ENCODE measurements around the gene LRRC46. TPM values are rescaled to one million over a fixed set of nuclear protein-coding genes. Genes with fewer than 3 reads are reported as not detected.

Gene LRRC46
- total and polyA plus RNA-seq, 2 of the 13 experiments (the other 11 are each of a cell fraction or from before 2014, with no cell fraction given): 0.09 TPM

- TF ChIP-seq, protein P1, sequence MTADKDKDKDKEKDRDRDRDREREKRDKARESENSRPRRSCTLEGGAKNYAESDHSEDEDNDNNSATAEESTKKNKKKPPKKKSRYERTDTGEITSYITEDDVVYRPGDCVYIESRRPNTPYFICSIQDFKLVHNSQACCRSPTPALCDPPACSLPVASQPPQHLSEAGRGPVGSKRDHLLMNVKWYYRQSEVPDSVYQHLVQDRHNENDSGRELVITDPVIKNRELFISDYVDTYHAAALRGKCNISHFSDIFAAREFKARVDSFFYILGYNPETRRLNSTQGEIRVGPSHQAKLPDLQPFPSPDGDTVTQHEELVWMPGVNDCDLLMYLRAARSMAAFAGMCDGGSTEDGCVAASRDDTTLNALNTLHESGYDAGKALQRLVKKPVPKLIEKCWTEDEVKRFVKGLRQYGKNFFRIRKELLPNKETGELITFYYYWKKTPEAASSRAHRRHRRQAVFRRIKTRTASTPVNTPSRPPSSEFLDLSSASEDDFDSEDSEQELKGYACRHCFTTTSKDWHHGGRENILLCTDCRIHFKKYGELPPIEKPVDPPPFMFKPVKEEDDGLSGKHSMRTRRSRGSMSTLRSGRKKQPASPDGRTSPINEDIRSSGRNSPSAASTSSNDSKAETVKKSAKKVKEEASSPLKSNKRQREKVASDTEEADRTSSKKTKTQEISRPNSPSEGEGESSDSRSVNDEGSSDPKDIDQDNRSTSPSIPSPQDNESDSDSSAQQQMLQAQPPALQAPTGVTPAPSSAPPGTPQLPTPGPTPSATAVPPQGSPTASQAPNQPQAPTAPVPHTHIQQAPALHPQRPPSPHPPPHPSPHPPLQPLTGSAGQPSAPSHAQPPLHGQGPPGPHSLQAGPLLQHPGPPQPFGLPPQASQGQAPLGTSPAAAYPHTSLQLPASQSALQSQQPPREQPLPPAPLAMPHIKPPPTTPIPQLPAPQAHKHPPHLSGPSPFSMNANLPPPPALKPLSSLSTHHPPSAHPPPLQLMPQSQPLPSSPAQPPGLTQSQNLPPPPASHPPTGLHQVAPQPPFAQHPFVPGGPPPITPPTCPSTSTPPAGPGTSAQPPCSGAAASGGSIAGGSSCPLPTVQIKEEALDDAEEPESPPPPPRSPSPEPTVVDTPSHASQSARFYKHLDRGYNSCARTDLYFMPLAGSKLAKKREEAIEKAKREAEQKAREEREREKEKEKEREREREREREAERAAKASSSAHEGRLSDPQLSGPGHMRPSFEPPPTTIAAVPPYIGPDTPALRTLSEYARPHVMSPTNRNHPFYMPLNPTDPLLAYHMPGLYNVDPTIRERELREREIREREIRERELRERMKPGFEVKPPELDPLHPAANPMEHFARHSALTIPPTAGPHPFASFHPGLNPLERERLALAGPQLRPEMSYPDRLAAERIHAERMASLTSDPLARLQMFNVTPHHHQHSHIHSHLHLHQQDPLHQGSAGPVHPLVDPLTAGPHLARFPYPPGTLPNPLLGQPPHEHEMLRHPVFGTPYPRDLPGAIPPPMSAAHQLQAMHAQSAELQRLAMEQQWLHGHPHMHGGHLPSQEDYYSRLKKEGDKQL (CRISPR knock-in tag; IDR thresholded peaks at IDR 0.05; ENCODE audit: low read depth): no peak
- TF ChIP-seq POLR2A (IDR thresholded peaks at IDR 0.05; ENCODE audit: insufficient read depth in 1 of 2, low read depth in 2 of 2, low read length in 2 of 2) (peak; percentile 96 to 98), ZNF761 (CRISPR knock-in tag; conservative IDR thresholded peaks at IDR 0.05) (no peak), FOXA3 (CRISPR knock-in tag; IDR thresholded peaks at IDR 0.05) (peak; percentile 81), DNMT3B (CRISPR knock-in tag; conservative IDR thresholded peaks at IDR 0.05) (0 out of 2 replicates have a peak, but pooled peaks have one; percentile 76), ZNF720 (CRISPR knock-in tag; IDR thresholded peaks at IDR 0.05) (no peak), TBX2 (CRISPR knock-in tag; IDR thresholded peaks at IDR 0.05; ENCODE audit: borderline replicate concordance) (peak; percentile 50; the same call in 1 of the 2 replicates), ELF1 (CRISPR knock-in tag; IDR thresholded peaks at IDR 0.05) (peak; percentile 96), ZNF260 (CRISPR knock-in tag; IDR thresholded peaks at IDR 0.05; ENCODE audit: borderline replicate concordance, low read depth) (no peak), ZBTB7A (CRISPR knock-in tag; IDR thresholded peaks at IDR 0.05) (peak; percentile 84; the same call in 1 of the 2 replicates), WIZ (CRISPR knock-in tag; IDR thresholded peaks at IDR 0.05) (peak; percentile 67), ZNF329 (CRISPR knock-in tag; IDR thresholded peaks at IDR 0.05; ENCODE audit: low read depth) (no peak; the same call in 1 of the 2 replicates), TAF15 (IDR thresholded peaks at IDR 0.05; ENCODE audit: low read depth, low read length, poor library complexity, severe bottlenecking) (peak; percentile 90), KLF9 (CRISPR knock-in tag; IDR thresholded peaks at IDR 0.05; ENCODE audit: low read depth) (no peak), ARNTL (CRISPR knock-in tag; IDR thresholded peaks at IDR 0.05) (no peak; the same call in 1 of the 2 replicates), SNRNP70 (IDR thresholded peaks at IDR 0.05; ENCODE audit: low read depth, low read length) (no peak), ZMYM3 (CRISPR knock-in tag; IDR thresholded peaks at IDR 0.05) (no peak)
- TF ChIP-seq, protein P2, sequence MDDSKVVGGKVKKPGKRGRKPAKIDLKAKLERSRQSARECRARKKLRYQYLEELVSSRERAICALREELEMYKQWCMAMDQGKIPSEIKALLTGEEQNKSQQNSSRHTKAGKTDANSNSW (CRISPR knock-in tag; IDR thresholded peaks at IDR 0.05; ENCODE audit: borderline replicate concordance): no peak; the same call in 1 of the 2 replicates
- TF ChIP-seq, protein P3, sequence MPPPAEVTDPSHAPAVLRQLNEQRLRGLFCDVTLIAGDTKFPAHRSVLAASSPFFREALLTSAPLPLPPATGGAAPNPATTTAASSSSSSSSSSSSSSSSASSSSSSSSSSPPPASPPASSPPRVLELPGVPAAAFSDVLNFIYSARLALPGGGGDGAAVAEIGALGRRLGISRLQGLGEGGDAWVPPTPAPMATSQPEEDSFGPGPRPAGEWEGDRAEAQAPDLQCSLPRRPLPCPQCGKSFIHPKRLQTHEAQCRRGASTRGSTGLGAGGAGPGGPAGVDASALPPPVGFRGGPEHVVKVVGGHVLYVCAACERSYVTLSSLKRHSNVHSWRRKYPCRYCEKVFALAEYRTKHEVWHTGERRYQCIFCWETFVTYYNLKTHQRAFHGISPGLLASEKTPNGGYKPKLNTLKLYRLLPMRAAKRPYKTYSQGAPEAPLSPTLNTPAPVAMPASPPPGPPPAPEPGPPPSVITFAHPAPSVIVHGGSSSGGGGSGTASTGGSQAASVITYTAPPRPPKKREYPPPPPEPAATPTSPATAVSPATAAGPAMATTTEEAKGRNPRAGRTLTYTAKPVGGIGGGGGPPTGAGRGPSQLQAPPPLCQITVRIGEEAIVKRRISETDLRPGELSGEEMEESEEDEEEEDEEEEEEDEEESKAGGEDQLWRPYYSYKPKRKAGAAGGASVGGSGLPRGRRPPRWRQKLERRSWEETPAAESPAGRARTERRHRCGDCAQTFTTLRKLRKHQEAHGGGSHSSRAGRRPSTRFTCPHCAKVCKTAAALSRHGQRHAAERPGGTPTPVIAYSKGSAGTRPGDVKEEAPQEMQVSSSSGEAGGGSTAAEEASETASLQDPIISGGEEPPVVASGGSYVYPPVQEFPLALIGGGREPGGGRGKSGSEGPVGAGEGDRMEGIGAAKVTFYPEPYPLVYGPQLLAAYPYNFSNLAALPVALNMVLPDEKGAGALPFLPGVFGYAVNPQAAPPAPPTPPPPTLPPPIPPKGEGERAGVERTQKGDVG (CRISPR knock-in tag; IDR thresholded peaks at IDR 0.05; ENCODE audit: borderline replicate concordance): 0 out of 2 replicates have a peak, but pooled peaks have one; percentile 32
Measured at GRCh38 chr17:47831003-47831933, at the start of gene LRRC46, which contains the start of gene MRPL10 (continued).

Data from HepG2 (cell line).